ENCODE results near the gene ARNT2.

DNA sequence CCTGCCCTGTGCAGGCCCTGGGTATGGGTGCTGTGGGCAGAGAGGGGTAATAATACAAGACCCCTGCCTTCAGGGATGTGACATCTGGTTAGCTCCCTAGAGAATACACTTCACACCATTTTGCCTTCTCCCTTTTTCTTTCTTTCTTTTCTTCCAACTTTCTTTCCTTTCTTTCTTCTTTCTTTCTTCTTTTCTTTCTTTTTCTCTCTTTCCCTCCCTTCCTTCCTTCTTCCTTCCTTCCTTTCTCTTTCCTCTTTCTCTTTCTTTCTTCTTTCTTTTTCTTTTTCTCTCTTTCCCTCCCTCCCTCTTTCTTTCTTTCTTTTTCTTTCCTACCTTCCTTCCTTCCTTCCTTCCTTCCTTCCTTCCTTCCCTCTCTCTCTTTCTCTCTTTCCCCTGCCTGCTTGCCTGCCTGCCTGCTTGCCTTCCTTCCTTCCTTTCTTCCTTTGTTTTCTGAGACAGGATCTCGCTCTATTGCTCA is 222.5 kb downstream of the ARNT2 start:
- TF ChIP-seq EP300 (IDR thresholded peaks at IDR 0.05; ENCODE audit: low read depth in 2 of 2, low read length in 2 of 2) (no peak), EP300 (CRISPR knock-in tag; IDR thresholded peaks at IDR 0.05; ENCODE audit: borderline replicate concordance) (no peak), CBFB (CRISPR knock-in tag; IDR thresholded peaks at IDR 0.05) (no peak), ELF4 (CRISPR knock-in tag; IDR thresholded peaks at IDR 0.05; ENCODE audit: borderline replicate concordance) (no peak), PBX3 (CRISPR knock-in tag; IDR thresholded peaks at IDR 0.05; ENCODE audit: borderline replicate concordance) (no peak), CBX5 (CRISPR knock-in tag; IDR thresholded peaks at IDR 0.05; ENCODE audit: borderline replicate concordance) (no peak), CTCF (CRISPR knock-in tag; IDR thresholded peaks at IDR 0.05) (no peak), EZH2 (conservative IDR thresholded peaks at IDR 0.05; ENCODE audit: low read depth, low read length) (no peak), FOXP4 (CRISPR knock-in tag; IDR thresholded peaks at IDR 0.05) (no peak), JUN (CRISPR knock-in tag; IDR thresholded peaks at IDR 0.05) (no peak)

Measured in HepG2 (cell line).